RWPE1 (cell line): ENCODE data around the gene ZC3H10.

Source experiments
- CTCF ChIA-PET: fragments of 350-600 bp; sonication (Branson Sonifier 250); formaldehyde crosslinking; extraction: SDS; loops from one replicate; lab custom pipeline; 2021; lab: Yijun Ruan, JAX
- POLR2A ChIA-PET: fragments of 400-600 bp; formaldehyde crosslinking; extraction: SDS; loops from one replicate; lab custom pipeline; 2020; ENCODE audit warnings: antibody characterized with exemption; ENCODE audit not compliant: low non-redundant PET; lab: Yijun Ruan, JAX
- DNase-seq: peaks from one replicate; pipeline ENCODE4 v3.0.0; 2012; ENCODE audit warnings: low spot score
- H3K27ac ChIP-seq: fragments of 450-650 bp; 2 replicates; pipeline ENCODE4 v1.5.1; 2017
- CTCF ChIP-seq: fragments of 450-650 bp; conservative IDR thresholded peaks from 2 replicates; pipeline ENCODE4 v1.5.1; 2017; ENCODE audit warnings: low read depth, mild to moderate bottlenecking

The ZC3H10 gene

GRCh38 chr12:56134897-56135296, 16.8 kb downstream of the ZC3H10 start:
- POLR2A ChIA-PET, result no interaction called here
- CTCF ChIA-PET, result no interaction called here

GRCh38 chr12:56137853-56138571, 19.9 kb downstream of the ZC3H10 start:
- CTCF ChIA-PET, result interaction anchor here (0.6 to 1.2 kb wide), 3 partner anchors 18 to 120 kb away, joined by 3 to 6 read pairs (median 6); no protein-coding TSS in a partner anchor
- no peak for TF ChIP-seq CTCF
- peak overlapping the region; percentile 10; the same call in 1 of the 2 replicates for H3K27ac ChIP-seq
- POLR2A ChIA-PET, result no interaction called here
- no peak for DNase-seq

More at GRCh38 chr12:56134897-56135296, 16.8 kb downstream of the ZC3H10 start:
- TF ChIP-seq CTCF, result no peak
- no peak overlapping the region for H3K27ac ChIP-seq
- no peak for DNase-seq

DNA sequence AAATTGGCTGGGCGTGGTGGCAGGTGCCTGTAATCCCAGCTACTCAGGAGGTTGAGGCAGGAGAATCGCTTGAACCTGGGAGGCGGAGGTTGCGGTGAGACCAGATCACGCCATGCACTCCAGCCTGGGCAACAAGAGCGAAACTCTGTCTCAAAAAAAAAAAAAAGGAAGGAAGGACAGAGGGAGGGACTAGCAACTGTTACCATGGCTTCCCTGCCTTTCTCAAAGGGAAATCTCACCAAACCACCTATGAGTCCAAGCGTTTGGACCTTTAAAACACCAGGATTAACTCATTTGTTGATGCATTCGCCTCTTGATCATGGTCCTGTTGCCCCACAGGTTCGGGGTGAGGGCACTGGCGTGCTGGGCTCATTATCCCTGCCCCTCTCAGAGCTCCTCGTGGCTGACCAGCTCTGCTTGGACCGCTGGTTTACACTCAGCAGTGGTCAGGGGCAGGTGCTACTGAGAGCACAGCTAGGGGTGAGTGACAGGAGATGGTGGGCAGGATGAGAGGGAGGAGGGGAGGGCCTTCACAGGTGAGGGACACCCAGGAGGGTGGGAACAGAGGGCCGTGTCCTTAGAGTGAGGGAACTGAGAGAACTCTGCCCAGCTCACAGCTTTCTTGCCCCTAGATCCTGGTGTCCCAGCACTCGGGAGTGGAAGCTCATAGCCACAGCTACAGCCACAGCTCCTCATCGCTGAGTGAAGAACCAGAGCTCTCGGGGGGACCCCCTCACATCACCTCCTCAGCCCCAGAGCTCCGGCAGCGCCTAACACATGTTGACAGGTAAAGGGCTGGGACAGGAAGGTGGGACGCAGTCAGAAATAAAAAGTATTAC, 24.1 kb downstream of the ZC3H10 start:
- peak overlapping the region; percentile 49 for H3K27ac ChIP-seq
- no peak for DNase-seq
- TF ChIP-seq CTCF, result no peak
- POLR2A ChIA-PET, result interaction anchor here (0.7 kb wide), 1 partner anchor 201 kb away, joined by 4 read pairs; no protein-coding TSS in a partner anchor
- CTCF ChIA-PET, result interaction anchor here (0.6 to 0.7 kb wide), 2 partner anchors 19 to 487 kb away, joined by 3 read pairs; no protein-coding TSS in a partner anchor

- H3K27ac ChIP-seq, result peak overlapping the region; percentile 49
- ChIA-PET CTCF (interaction anchor here (0.6 to 1.4 kb wide), 4 partner anchors 12 to 486 kb away, joined by 3 to 5 read pairs (median 3); no protein-coding TSS in a partner anchor), POLR2A (interaction anchor here (0.6 kb wide), 1 partner anchor 15 kb away, joined by 3 read pairs; the partner anchor contains the start of gene ESYT1)
- no peak for TF ChIP-seq CTCF
- DNase-seq, result no peak
Measured at GRCh38 chr12:56143217-56143616, 25.2 kb downstream of the ZC3H10 start.

DNA sequence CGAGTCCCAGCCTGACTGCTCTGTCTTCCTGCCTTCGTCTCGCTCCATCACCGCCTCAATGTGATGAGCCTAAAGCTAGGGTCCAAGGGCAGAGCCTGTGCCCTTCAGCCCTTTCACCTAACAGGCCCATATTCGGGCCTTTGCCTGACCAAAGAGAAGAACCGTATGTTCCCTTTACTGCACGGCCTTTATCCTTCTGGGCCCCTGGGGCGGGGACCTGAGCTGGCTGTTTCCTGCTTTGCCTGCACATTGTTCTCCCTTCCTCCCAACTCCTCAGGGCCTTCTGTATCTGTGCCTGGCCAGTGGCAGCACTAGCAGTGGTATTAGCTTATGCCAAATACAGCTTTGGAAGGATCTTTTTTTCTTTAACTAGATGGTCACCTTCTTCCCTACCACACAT, 25.8 kb downstream of the ZC3H10 start:
- H3K27ac ChIP-seq, result peak overlapping the region; percentile 40
- no peak for TF ChIP-seq CTCF
- DNase-seq, result no peak
- ChIA-PET POLR2A (interaction anchor here (0.6 kb wide), 1 partner anchor 15 kb away, joined by 3 read pairs; the partner anchor contains the start of gene ESYT1), CTCF (interaction anchor here (0.5 to 1.4 kb wide), 4 partner anchors 13 to 132 kb away, joined by 3 to 5 read pairs (median 3); no protein-coding TSS in a partner anchor)

DNA sequence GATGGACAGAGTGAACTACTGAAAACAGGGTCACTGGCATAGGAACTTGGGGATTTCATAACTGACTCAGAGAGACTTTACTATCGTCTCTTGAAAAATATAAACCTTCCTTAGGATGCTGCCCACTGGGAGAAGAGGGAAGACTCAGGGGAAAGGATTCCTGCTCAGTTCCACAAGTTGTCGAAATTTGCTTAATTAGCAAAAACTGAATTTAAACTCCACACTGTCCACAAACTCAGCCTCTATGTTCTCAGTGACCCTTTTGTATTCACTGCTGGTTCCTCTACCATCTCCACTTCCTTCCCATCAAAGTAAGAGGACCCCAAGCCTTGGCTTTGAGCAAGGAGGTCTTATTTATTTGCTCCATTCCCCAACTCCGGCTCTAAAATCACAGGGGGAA, 27.2 kb downstream of the ZC3H10 start:
- ChIA-PET CTCF (interaction anchor here (0.6 kb wide), 1 partner anchor 18 kb away, joined by 3 read pairs; no protein-coding TSS in a partner anchor), POLR2A (no interaction called here)
- TF ChIP-seq CTCF, result no peak
- no peak for DNase-seq
- H3K27ac ChIP-seq, result no peak overlapping the region; the same call in 1 of the 2 replicates
